GM21423 (cell line): Measurements from ENCODE around the gene DNM3.
"Not testable (repeated sequence)": the region's sequence is repeated elsewhere in the genome, so short reads cannot be mapped to it uniquely, and the experiment has no call there.

Source experiments
- ATAC-seq: cut with Tn5 transposase; IDR thresholded peaks from one replicate; pipeline ENCODE4 v1.9.1; 2021; ENCODE audit warnings: mild to moderate bottlenecking, moderate library complexity; ENCODE audit not compliant: unreplicated experiment

Gene DNM3

GRCh38 chr1:171841050-171841910 is at the start of gene DNM3:
Gene DNM3 (plus strand): TSS chr1:171841498. CDS start chr1:171841657, 159 bp downstream.
- ATAC-seq: peak; percentile 84

GRCh38 chr1:171792656-171793369 is 48.5 kb upstream of the DNM3 start:
- no peak for ATAC-seq

- no peak for ATAC-seq
Observed at GRCh38 chr1:171793636-171794035, 47.7 kb upstream of the DNM3 start.

GRCh38 chr1:171794085-171794484 is 47.2 kb upstream of the DNM3 start:
- peak; percentile 46 for ATAC-seq

GRCh38 chr1:171796592-171796991 is 44.7 kb upstream of the DNM3 start:
- ATAC-seq: no peak

- no peak for ATAC-seq
Observed at GRCh38 chr1:171798311-171798710, 43.0 kb upstream of the DNM3 start.

- ATAC-seq: no peak
Observed at GRCh38 chr1:171798765-171799164, 42.5 kb upstream of the DNM3 start.

- ATAC-seq: no peak
Observed at GRCh38 chr1:171799166-171799565, 42.1 kb upstream of the DNM3 start.

- ATAC-seq: not testable (repeated sequence)
Observed at GRCh38 chr1:171799698-171800097, 41.6 kb upstream of the DNM3 start.

- ATAC-seq: no peak
Observed at GRCh38 chr1:171800342-171800741, 41.0 kb upstream of the DNM3 start.

- ATAC-seq: no peak
Observed at GRCh38 chr1:171800851-171801250, 40.4 kb upstream of the DNM3 start.

- ATAC-seq: no peak
Observed at GRCh38 chr1:171801487-171801891, 39.8 kb upstream of the DNM3 start.

GRCh38 chr1:171802207-171802606 is 39.1 kb upstream of the DNM3 start:
- ATAC-seq: no peak

- no peak for ATAC-seq
Observed at GRCh38 chr1:171803045-171803444, 38.3 kb upstream of the DNM3 start.

GRCh38 chr1:171803461-171804022 is 37.8 kb upstream of the DNM3 start:
- no peak for ATAC-seq

GRCh38 chr1:171805395-171806115 is 35.7 kb upstream of the DNM3 start:
- ATAC-seq: peak; percentile 77

- ATAC-seq: no peak
Observed at GRCh38 chr1:171807556-171807955, 33.7 kb upstream of the DNM3 start.

GRCh38 chr1:171809834-171810233 is 31.5 kb upstream of the DNM3 start:
- ATAC-seq: no peak

- no peak for ATAC-seq
Observed at GRCh38 chr1:171811672-171812071, 29.6 kb upstream of the DNM3 start.

GRCh38 chr1:171814692-171815091 is 26.6 kb upstream of the DNM3 start:
- no peak for ATAC-seq

- no peak for ATAC-seq
Observed at GRCh38 chr1:171816300-171816901, 24.9 kb upstream of the DNM3 start.
